Mucosa of descending colon (tissue), 3 donors: ENCODE data around the gene CPNE5. TPM values are rescaled to one million over a fixed set of nuclear protein-coding genes. Genes with fewer than 3 reads are reported as not detected.
A peak's percentile ranks its signal among the peaks of the same experiment; 100 is the strongest.

Source experiments
- ATAC-seq: fragments of 200-7000 bp; cut with Tn5 transposase; one replicate; pipeline ENCODE4 v1.9.1; 2020; ENCODE audit warnings: mild to moderate bottlenecking, moderate library complexity
- DNase-seq, 3 donors: peaks; one replicate each; pipeline ENCODE4 v3.0.0-alpha.2; 2020
- H3K36me3 ChIP-seq: fragments of 200-600 bp; one replicate; pipeline ENCODE4 v1.8.0; 2021; ENCODE audit warnings: low read depth, mild to moderate bottlenecking
- H3K4me1 ChIP-seq: fragments of 200-600 bp; one replicate; pipeline ENCODE4 v1.8.0; 2021; ENCODE audit warnings: low read depth, mild to moderate bottlenecking
- H3K4me3 ChIP-seq: fragments of 200-600 bp; one replicate; pipeline ENCODE4 v1.8.0; 2021; ENCODE audit warnings: mild to moderate bottlenecking
- H3K9me3 ChIP-seq: fragments of 200-600 bp; one replicate; pipeline ENCODE4 v1.8.0; 2021; ENCODE audit warnings: mild to moderate bottlenecking
- intact Hi-C, 2 donors: fragments of 100-400 bp; cut with DNase I in 1 of 2; cut with micrococcal nuclease in 1 of 2; formaldehyde crosslinking; loops; one replicate each; pipeline versions ENCODE4 v1.11.0 to v1.11.1; 2022; cut with DNase I, micrococcal nuclease
- total RNA-seq, 3 donors: library from RNA; stranded (reverse); fragmentation: NEBNext Ultra II Directional in 2 of 3; extraction: Animal tissue kit (Norgen Biotek cat#: 25700) in 2 of 3; gene quantifications; one replicate each; pipeline versions ENCODE4 v1.2.1 to v1.2.4, GENCODE V29; 2021 to 2023
- TF ChIP-seq, protein P1 (sequence below): fragments of 200-600 bp; IDR thresholded peaks from one replicate; pipeline ENCODE4 v1.8.0; 2022; ENCODE audit warnings: antibody characterized with exemption, mild to moderate bottlenecking
- donor health status: DM: no; HTN: no; CAD: no; lungs with moderate emphysema.
- donor health status: DM: no; HTN: no; CAD: no.
- donor health status: DM: no; HTN: yes; CAD: no.

Gene CPNE5
- total RNA-seq, 3 donors from 2014 or later, result 4.7 to 15.2 (median 6.1) TPM

DNA sequence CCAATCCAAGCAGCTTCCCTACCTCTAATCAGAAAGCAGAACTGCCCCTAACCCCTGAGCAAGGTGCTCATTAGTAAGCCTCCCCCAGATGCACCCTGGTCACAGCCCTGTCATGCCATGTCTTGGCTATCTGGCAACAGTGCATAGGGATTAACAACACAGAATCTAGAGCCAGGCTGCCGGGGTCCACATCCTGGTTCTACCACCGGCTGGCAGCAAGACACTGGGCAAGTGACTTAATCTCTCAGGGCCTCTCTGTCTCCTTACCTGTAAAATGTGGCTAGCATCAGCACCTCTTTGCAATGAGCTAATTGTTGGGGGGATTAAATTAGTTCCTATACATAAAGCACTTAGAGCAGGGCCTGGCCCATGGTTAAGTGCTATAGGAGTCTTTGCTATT is 68.1 kb downstream of the CPNE5 start:
- no peak for ATAC-seq
- intact Hi-C loops, result loop anchor here in 1 of 2 donors (10.0 kb wide), 1 partner anchor 84 kb away; no protein-coding TSS in a partner anchor
- TF ChIP-seq, protein P1, sequence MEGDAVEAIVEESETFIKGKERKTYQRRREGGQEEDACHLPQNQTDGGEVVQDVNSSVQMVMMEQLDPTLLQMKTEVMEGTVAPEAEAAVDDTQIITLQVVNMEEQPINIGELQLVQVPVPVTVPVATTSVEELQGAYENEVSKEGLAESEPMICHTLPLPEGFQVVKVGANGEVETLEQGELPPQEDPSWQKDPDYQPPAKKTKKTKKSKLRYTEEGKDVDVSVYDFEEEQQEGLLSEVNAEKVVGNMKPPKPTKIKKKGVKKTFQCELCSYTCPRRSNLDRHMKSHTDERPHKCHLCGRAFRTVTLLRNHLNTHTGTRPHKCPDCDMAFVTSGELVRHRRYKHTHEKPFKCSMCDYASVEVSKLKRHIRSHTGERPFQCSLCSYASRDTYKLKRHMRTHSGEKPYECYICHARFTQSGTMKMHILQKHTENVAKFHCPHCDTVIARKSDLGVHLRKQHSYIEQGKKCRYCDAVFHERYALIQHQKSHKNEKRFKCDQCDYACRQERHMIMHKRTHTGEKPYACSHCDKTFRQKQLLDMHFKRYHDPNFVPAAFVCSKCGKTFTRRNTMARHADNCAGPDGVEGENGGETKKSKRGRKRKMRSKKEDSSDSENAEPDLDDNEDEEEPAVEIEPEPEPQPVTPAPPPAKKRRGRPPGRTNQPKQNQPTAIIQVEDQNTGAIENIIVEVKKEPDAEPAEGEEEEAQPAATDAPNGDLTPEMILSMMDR, result no peak
- Histone ChIP-seq H3K4me1 (no peaks in the 10 kb centered on the region), H3K9me3 (no peaks in the 10 kb centered on the region), H3K36me3 (no peaks in the 10 kb centered on the region), H3K4me3 (no peak overlapping the region)
- DNase-seq, result peak in 1 of 3 donors; percentile 14

DNA sequence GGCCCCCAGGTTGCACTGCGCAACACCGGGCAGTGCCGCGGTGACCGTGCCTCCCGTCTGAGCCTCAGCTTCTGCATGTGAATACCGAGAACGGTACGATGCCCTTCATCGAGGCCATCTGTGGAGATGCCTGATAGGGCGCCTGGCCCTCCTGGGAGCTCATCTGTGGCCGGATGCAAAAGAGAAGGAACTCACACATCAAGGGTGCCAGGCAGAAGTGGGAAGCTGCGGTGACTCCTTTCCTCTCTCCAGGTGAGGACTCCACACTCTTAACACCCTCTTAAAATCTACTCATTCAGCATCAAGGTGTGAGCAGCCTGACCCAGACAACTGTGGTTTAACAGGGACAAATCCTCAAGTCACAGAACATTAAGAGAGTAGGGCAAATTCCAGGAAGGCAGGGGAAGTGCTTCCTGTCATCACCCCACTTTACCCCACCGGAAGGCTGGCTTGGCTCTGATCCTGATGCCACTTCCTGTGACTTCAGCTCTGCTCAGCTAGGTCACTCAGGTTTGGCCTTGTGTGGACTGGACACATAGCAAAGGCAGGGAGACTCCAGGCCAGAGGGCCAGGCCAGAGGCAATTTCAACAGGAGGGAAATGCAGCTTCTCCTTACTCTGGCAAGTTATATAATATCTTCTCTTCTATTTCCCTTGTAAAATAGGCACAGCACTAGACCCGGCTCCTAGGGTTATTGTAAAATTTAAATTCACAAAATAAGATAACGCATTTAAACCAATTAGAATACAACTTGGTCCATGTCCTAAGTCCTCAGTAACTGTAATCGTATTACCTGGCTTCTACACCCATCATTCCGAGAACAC is 69.4 kb downstream of the CPNE5 start:
- Histone ChIP-seq H3K4me3 (no peak overlapping the region), H3K4me1 (no peaks in the 10 kb centered on the region), H3K9me3 (no peaks in the 10 kb centered on the region), H3K36me3 (no peaks in the 10 kb centered on the region)
- ATAC-seq (peak; percentile 25), DNase-seq (peak in 1 of 3 donors; percentile 21)
- intact Hi-C loops, result loop anchor here (5.0 to 10.0 kb wide), 3 partner anchors 82 to 145 kb away; no protein-coding TSS in a partner anchor
- TF ChIP-seq, protein P1, result no peak

DNA sequence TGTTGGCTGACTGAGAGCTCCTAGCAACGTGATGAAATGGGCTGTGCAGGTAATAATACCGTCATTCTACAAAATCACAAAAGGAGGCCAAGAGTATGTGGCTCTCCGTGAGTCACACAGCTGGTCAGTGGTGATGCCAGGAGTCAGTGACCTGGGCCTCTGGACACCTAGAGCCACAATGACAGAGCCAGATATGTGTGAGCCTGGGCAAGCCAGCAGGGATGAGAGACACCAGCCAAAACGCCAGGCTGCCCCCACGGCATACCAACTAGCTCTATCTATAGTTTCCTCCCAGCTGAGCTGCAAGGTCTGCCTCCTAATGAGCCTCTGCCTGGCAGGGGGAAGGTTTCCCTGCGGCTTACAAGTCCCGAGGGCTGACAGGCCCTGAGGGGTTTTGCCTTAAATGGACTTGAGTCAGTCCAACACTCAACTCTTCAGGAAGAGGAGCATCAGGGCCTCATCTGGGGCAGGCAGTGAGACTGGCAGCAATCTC is 70.0 kb downstream of the CPNE5 start:
- intact Hi-C loops, result loop anchor here in 1 of 2 donors (5.0 to 10.0 kb wide), 2 partner anchors 83 to 144 kb away; no protein-coding TSS in a partner anchor
- Histone ChIP-seq H3K4me3 (no peak overlapping the region), H3K9me3 (no peaks in the 10 kb centered on the region), H3K4me1 (no peaks in the 10 kb centered on the region), H3K36me3 (no peaks in the 10 kb centered on the region)
- no peak for ATAC-seq
- DNase-seq, result peak in 1 of 3 donors; percentile 24
- TF ChIP-seq, protein P1, result no peak

DNA sequence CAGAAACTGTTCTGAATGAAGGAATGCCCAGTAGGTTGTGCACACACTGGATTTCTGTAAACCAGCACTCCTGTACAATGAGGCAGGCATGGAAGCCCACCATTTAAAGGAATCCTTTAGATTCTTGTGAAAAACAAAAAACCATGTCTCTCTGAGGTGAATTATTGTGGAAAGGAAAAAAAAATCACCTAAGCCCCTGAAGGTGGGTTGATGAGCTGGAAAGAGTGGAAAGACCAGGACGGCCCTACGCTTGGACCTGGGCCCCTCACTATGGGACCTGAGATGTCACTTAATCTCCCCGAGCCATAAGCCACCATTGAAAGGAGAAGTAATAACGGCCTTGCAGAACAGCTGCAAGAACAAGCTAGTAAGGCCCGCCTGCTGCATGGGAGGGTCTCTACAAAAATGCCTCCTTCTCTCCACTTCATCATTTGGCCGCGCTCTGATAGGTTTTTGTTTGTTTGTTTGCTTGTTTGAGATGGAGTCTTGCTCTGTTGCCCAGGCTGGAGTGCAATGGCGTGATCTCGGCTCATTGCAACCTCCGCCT is 72.8 kb downstream of the CPNE5 start:
- ATAC-seq (no peak), DNase-seq (no peak)
- H3K4me3 ChIP-seq, result no peak overlapping the region
- TF ChIP-seq, protein P1, result no peak
- intact Hi-C loops, result loop anchor here in 1 of 2 donors (5.0 to 10.0 kb wide), 2 partner anchors 86 to 142 kb away; no protein-coding TSS in a partner anchor
- H3K9me3 ChIP-seq, result no peaks in the 10 kb centered on the region
- H3K36me3 ChIP-seq, result no peaks in the 10 kb centered on the region
- H3K4me1 ChIP-seq, result no peaks in the 10 kb centered on the region

DNA sequence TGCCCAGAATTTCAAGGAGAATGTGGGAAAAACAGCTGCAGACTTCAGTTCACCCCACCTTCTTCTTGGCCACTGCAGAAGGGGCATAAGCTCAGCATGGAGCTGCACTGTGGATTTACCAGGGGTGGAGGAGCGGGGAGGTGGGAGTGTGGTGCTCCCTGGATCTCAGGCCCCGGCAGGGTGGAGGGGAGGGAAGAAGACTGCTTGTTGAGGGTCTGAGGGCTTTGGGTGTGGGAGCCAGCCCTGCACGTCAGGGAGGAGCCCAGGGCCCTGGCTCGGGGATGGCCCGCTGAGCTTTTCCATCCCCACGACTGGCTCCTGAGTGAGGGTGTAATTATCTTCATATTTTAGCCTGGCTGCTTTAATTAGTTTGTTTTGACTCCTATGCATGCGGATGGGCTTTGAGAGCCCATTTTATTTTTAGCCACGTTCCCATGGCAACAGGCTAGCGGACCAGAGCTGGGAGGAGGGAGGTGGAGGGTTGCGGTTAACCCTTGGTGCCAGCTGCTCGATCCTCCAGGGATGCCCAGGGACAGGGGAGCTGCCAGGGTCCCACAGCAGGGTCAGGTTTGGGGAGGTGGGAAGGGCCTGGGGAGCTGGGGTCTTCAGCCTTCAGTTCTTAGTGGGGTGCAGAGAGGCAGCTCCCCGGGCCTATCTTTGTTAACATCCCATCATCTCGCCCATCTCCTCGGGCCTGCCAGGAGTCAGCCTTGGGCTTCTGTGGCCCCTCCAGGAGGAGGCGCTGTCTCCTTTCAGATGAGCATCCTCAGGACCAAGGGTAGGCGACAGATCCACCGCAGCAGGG is 73.4 kb downstream of the CPNE5 start:
- intact Hi-C loops, result loop anchor here in 1 of 2 donors (5.0 to 10.0 kb wide), 2 partner anchors 87 to 141 kb away; no protein-coding TSS in a partner anchor
- ATAC-seq (peak; percentile 91), DNase-seq (peak; percentile 81 to 90 (median 87))
- H3K4me1 ChIP-seq, result no peaks in the 10 kb centered on the region
- no peaks in the 10 kb centered on the region for H3K36me3 ChIP-seq
- no peaks in the 10 kb centered on the region for H3K9me3 ChIP-seq
- TF ChIP-seq, protein P1, result peak; percentile 72
- no peak overlapping the region for H3K4me3 ChIP-seq
